ENCODE results near the gene BTNL8. TPM values are rescaled to one million over a fixed set of nuclear protein-coding genes. Genes with fewer than 3 reads are reported as not detected.
A peak's percentile ranks its signal among the peaks of the same experiment; 100 is the strongest.

Gene BTNL8
- total and polyA plus RNA-seq, 2 donors = 0.10 TPM; not detected in 1

DNA sequence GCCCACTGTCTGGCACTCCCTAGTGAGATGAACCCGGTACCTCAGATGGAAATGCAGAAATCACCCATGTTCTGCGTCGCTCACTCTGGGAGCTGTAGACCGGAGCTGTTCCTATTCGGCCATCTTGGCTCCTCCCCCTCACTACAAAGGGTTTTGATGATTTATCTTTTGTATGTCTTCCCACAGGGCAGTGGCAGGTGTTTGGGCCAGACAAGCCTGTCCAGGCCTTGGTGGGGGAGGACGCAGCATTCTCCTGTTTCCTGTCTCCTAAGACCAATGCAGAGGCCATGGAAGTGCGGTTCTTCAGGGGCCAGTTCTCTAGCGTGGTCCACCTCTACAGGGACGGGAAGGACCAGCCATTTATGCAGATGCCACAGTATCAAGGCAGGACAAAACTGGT is 9.4 kb downstream of the BTNL8 start:
- Histone ChIP-seq H3K36me3 (ENCODE audit: insufficient read depth) (no peaks in the 10 kb centered on the region), H3K27ac (ENCODE audit: low read depth) (no peak overlapping the region), H3K4me3 (ENCODE audit: low read depth, low read length) (no peak overlapping the region), H3K4me1 (ENCODE audit: insufficient read depth) (no peaks in the 10 kb centered on the region)
- no peak for DNase-seq (ENCODE audit: extremely low spot score)
- WGBS = 86% methylated on average over 9 of the region's 9 CpGs

DNA sequence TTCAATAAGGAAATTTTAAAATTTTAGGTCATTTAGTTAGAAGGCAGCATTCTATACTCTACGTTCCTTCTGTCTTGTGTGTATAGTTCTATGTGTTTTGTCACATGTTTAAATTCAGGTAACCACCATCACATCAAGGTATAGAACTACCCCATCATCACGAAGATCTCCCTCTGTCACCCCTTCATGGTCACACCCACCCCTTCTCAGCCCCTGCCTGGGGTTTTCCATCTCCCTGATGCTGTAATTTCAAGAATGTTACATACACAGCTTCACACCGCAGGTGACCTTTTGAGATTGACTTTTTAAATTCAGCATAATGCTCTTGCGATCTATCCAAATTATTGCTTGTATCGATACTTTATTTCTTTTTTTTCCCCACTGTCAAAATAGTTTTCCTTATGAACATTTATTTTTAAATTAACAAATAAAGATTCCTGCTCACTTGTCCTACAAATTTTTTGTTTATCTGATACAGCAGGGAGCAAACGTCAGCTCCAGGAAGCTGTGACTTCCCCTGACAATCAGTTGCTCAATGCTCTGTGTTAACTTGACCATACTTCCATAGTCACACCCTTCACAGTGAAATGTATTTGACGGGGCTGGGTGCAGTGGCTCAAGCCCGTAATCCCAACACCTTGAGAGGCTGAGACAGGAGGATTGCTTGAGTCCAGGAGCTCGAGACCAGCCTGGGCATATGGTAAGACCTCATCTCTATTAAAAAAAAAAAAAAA is 10.2 kb downstream of the BTNL8 start:
- 69% methylated on average over 9 of the region's 9 CpGs for WGBS

DNA sequence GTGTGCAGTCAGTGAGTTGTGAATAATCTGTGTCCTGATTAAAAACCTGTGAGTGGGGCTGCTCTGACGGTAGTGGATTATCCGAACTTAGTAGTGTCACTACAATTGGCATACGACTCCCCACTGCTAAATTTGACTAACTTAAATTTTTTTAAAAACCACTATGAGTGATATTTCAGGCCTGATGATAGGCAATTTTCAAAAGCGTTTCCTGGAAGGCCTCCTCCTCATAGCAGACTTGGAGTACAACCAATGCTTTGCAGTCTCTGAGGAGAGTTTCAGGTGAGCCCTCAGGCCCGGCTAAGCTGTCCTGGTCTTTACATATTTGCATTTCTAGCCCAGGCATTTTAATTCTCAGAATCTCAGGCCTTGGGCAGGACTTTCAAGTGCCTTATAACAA is 10.8 kb downstream of the BTNL8 start:
- no peak for DNase-seq (ENCODE audit: extremely low spot score)
- no peak overlapping the region for H3K27ac ChIP-seq (ENCODE audit: low read depth)
- WGBS = 64% methylated on average over 5 of the region's 5 CpGs
- no peak overlapping the region for H3K4me3 ChIP-seq (ENCODE audit: low read depth, low read length)
- H3K4me1 ChIP-seq (ENCODE audit: insufficient read depth) = no peaks in the 10 kb centered on the region
- no peaks in the 10 kb centered on the region for H3K36me3 ChIP-seq (ENCODE audit: insufficient read depth)

More for the DNA sequence above, 10.2 kb downstream of the BTNL8 start:
- DNase-seq (ENCODE audit: extremely low spot score) = no peak
- H3K4me1 ChIP-seq (ENCODE audit: insufficient read depth) = no peaks in the 10 kb centered on the region
- H3K4me3 ChIP-seq (ENCODE audit: low read depth, low read length) = no peak overlapping the region
- H3K36me3 ChIP-seq (ENCODE audit: insufficient read depth) = no peaks in the 10 kb centered on the region
- H3K27ac ChIP-seq (ENCODE audit: low read depth) = no peak overlapping the region

DNA sequence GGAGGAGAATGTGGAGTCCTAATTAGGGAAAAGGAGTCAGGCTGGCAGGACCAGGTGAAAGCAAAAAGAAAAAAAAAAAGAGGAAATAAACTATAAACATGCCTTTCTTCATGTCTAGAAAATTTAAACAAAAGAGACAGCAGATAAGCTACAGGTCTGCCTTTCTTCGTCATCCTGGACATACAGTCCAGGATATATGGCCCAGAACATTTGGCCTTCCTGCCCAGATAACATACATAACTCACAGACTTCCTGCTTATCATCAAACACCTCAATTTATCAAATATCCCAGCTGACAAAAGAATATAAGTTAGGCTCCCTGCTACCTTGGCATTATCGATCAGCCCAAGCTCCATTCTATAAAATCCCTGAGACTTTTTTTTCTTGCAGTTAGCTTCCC is 11.2 kb downstream of the BTNL8 start:
- Histone ChIP-seq H3K27ac (ENCODE audit: low read depth) (no peak overlapping the region), H3K4me1 (ENCODE audit: insufficient read depth) (no peaks in the 10 kb centered on the region), H3K36me3 (ENCODE audit: insufficient read depth) (no peaks in the 10 kb centered on the region), H3K4me3 (ENCODE audit: low read depth, low read length) (no peak overlapping the region)
- DNase-seq (ENCODE audit: extremely low spot score) = no peak
- 35% methylated on average over 2 of the region's 2 CpGs for WGBS

DNA sequence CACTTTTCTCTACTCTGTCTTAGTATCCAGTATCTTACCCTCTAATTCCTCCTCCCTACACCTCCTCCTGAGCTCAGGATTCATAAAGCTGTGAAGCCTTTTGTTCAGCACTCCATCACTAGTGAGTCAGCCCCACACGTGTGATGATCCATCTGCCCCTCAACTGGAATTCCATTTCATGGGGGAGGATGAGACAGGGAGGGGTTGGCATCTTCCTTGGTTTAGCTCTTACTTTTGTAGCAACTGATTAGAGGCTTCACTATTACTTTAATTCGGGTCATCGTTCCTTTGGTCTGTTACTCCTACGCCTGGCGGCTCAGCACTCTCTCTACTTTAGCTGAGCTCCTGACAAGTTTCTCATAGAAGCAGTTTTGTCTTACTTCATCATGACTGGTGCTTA is 11.8 kb downstream of the BTNL8 start:
- no peaks in the 10 kb centered on the region for H3K4me1 ChIP-seq (ENCODE audit: insufficient read depth)
- no peak overlapping the region for H3K27ac ChIP-seq (ENCODE audit: low read depth)
- 76% methylated on average over 5 of the region's 5 CpGs for WGBS
- no peaks in the 10 kb centered on the region for H3K36me3 ChIP-seq (ENCODE audit: insufficient read depth)
- H3K4me3 ChIP-seq (ENCODE audit: low read depth, low read length) = no peak overlapping the region
- DNase-seq (ENCODE audit: extremely low spot score) = no peak

DNA sequence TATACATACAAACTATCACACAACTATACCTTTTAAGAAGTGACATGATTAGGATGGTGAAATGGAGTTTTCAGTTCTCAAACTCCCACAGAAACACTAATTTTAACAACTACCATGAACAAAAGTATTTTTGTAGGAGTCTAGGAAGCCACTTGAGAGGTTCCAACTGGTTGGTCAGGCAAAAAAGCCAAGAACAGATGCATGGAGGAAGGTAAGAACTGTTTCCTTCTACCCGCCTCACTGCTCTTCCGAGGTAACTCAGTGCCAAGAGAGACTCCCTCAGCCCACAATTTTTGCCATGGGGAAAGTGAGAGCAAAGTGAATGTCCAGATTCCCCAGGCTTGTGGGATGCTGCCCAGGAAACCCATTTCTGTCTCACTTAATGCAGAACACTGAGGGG is 15.7 kb downstream of the BTNL8 start:
- 81% methylated on average over 2 of the region's 2 CpGs for WGBS
- no peaks in the 10 kb centered on the region for H3K4me1 ChIP-seq (ENCODE audit: insufficient read depth)

DNA sequence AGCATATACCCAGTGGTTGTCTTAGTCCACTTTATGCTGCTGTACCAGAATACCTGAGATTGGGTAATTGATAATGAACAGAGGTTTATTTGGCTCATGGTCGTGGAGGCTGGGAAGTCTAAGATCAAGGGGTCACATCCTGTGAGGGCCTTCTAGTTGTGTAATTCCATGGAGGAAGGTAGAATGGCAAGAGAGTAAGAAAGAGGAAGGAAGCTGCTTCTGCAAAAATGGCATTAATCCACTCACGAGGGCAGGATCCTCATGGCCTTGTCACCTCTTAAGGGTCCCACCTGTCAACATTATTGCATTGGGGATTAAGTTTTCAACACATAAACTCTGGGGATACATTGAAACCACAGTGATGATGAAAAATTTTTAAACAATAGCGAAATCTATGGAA is 17.0 kb downstream of the BTNL8 start:
- H3K4me1 ChIP-seq (ENCODE audit: insufficient read depth) = no peaks in the 10 kb centered on the region
- DNase-seq (ENCODE audit: extremely low spot score) = no peak
- no peaks in the 10 kb centered on the region for H3K36me3 ChIP-seq (ENCODE audit: insufficient read depth)
- H3K4me3 ChIP-seq (ENCODE audit: low read depth, low read length) = no peak overlapping the region
- no peak overlapping the region for H3K27ac ChIP-seq (ENCODE audit: low read depth)
- WGBS = 38% methylated on average over 3 of the region's 3 CpGs

More for the DNA sequence above, 15.7 kb downstream of the BTNL8 start:
- Histone ChIP-seq H3K27ac (ENCODE audit: low read depth) (no peak overlapping the region), H3K36me3 (ENCODE audit: insufficient read depth) (no peaks in the 10 kb centered on the region), H3K4me3 (ENCODE audit: low read depth, low read length) (no peak overlapping the region)
- no peak for DNase-seq (ENCODE audit: extremely low spot score)

DNA sequence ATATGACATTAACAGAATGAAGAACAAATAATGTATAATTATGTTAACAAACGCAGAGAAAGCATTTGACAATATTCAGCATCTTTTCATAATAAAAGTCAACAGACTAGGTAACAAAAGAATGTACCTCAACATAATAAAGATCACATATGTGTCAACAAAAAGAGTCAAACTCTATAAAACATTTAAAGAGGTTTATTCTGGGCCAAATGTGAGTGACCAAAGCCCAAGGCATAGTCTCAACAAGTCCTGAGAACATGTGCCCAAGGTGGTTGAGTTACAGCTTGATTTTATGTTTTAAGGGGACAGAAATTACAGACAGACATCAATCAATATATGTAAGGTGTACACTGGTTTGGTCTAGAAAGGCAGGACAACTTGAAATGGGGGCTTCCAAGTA is 19.4 kb downstream of the BTNL8 start:
- H3K27ac ChIP-seq (ENCODE audit: low read depth) = peak overlapping the region; percentile 10
- 73% methylated on average over 1 of the region's 1 CpG for WGBS

DNA sequence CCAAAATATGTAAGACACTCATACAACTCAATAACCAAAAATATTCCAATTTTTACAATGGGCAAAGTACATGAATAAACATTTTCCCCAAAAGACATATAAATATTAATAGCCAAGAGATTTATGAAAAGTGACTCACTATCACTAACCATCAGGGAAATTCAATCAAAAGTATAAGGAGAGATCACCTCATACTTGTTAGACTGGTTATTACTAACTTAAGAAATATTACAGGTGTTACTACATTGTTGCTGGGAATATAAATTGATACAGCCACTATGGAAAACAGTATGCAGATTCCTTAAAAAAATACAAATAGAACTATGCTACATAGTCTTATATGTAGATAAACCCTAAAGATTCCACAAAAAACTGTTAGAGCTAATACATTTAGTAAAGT is 21.8 kb downstream of the BTNL8 start:
- Histone ChIP-seq H3K4me1 (ENCODE audit: insufficient read depth) (no peaks in the 10 kb centered on the region), H3K36me3 (ENCODE audit: insufficient read depth) (no peaks in the 10 kb centered on the region), H3K27ac (ENCODE audit: low read depth) (no peak overlapping the region), H3K4me3 (ENCODE audit: low read depth, low read length) (no peak overlapping the region)
- DNase-seq (ENCODE audit: extremely low spot score) = no peak

More for the DNA sequence above, 19.4 kb downstream of the BTNL8 start:
- H3K36me3 ChIP-seq (ENCODE audit: insufficient read depth) = no peaks in the 10 kb centered on the region
- no peak for DNase-seq (ENCODE audit: extremely low spot score)
- H3K4me3 ChIP-seq (ENCODE audit: low read depth, low read length) = no peak overlapping the region
- H3K4me1 ChIP-seq (ENCODE audit: insufficient read depth) = no peaks in the 10 kb centered on the region

DNA sequence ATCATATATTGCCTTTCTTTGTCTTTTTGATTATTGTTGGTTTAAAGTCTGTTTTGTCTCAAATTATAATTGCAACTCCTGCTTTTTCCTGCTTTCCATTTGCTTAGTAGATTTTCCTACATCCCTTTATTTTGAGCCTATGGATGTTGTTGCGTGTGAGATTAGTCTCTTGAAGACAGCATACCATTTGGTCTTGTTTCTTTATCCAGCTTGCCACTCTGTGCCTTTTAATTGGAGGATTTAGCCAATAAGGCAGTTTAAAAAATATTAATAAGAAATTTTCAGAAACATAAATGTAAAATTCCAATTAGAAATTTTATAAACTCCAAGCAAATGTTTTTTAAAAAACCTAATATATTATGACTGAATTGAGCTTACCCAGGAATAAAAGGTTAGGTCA is 24.0 kb downstream of the BTNL8 start:
- no peak overlapping the region for H3K27ac ChIP-seq (ENCODE audit: low read depth)
- H3K36me3 ChIP-seq (ENCODE audit: insufficient read depth) = no peaks in the 10 kb centered on the region
- no peak overlapping the region for H3K4me3 ChIP-seq (ENCODE audit: low read depth, low read length)
- 76% methylated on average over 1 of the region's 1 CpG for WGBS
- no peaks in the 10 kb centered on the region for H3K4me1 ChIP-seq (ENCODE audit: insufficient read depth)
- no peak for DNase-seq (ENCODE audit: extremely low spot score)

DNA sequence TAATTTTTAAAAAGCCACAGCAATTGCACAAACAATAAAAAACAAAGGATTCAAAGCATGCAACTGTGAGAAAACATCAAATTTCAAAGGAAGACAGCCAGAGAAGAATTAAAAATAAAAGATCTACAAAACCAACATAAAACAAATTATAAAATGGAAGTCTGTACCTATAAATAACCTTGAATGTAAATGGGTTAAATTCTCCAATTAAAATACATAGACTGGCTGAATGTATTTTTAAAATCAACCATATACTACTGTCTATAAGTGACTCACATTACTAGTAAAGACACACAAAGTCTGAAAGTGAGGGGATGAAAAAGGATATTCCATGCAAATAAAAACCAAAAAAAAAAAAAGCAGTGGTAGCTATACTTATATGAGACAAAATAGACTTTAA is 33.7 kb downstream of the BTNL8 start:
- Histone ChIP-seq H3K4me1 (ENCODE audit: insufficient read depth) (no peaks in the 10 kb centered on the region), H3K36me3 (ENCODE audit: insufficient read depth) (no peaks in the 10 kb centered on the region), H3K27ac (ENCODE audit: low read depth) (no peak overlapping the region), H3K4me3 (ENCODE audit: low read depth, low read length) (no peak overlapping the region)
- no peak for DNase-seq (ENCODE audit: extremely low spot score)

DNA sequence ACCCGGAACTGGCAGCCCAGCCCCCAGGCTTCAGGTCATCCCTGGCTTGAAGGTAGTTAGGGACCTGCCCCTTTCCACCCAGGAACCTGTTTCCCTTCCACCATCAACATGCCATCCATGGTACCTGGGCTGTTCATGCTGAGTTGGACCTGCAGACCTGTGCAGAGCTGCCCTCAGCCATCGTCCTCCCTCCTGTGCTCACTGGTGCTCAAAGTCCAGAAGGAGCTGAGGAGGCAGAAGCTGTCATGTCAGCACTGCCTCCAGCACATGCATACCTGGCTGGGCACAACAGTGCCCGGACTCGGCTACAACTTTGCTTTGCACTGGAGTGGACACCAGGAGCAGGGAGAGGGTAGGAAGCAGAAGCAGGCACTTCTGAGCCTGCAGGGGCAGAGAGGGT is 36.2 kb downstream of the BTNL8 start:
- H3K36me3 ChIP-seq (ENCODE audit: insufficient read depth) = no peaks in the 10 kb centered on the region
- 60% methylated on average over 4 of the region's 4 CpGs for WGBS
- H3K4me1 ChIP-seq (ENCODE audit: insufficient read depth) = no peaks in the 10 kb centered on the region
- H3K4me3 ChIP-seq (ENCODE audit: low read depth, low read length) = no peak overlapping the region
- no peak overlapping the region for H3K27ac ChIP-seq (ENCODE audit: low read depth)
- DNase-seq (ENCODE audit: extremely low spot score) = no peak

DNA sequence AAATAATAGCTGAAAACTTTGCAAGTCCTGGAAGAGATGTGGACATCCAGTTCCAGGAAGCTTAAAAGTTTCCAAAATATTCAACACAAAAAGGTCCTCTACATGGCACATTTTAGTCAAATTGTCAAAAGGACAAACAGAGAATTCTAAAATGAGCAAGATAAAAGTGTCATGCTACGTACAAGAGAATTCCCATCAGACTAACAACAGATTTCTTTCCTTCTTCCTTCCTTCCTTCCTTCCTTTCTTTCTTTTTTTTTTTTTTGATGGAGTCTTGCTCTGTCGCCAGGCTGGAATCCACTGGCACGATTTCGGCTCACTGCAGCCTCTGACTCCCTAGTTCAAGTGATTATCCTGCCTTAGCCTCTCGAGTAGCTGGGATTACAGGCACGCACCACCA is 39.3 kb downstream of the BTNL8 start:
- DNase-seq (ENCODE audit: extremely low spot score) = no peak
- 71% methylated on average over 6 of the region's 6 CpGs for WGBS
- Histone ChIP-seq H3K4me1 (ENCODE audit: insufficient read depth) (no peaks in the 10 kb centered on the region), H3K36me3 (ENCODE audit: insufficient read depth) (no peaks in the 10 kb centered on the region), H3K27ac (ENCODE audit: low read depth) (no peak overlapping the region), H3K4me3 (ENCODE audit: low read depth, low read length) (no peak overlapping the region)

DNA sequence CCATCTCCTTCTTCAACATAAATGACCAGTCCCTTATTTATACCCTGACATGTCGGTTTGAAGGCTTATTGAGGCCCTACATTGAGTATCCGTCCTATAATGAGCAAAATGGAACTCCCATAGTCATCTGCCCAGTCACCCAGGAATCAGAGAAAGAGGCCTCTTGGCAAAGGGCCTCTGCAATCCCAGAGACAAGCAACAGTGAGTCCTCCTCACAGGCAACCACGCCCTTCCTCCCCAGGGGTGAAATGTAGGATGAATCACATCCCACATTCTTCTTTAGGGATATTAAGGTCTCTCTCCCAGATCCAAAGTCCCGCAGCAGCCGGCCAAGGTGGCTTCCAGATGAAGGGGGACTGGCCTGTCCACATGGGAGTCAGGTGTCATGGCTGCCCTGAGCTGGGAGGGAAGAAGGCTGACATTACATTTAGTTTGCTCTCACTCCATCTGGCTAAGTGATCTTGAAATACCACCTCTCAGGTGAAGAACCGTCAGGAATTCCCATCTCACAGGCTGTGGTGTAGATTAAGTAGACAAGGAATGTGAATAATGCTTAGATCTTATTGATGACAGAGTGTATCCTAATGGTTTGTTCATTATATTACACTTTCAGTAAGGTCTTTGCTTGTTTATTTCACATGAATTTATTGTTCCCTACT is 51.5 kb downstream of the BTNL8 start:
- WGBS = 73% methylated on average over 6 of the region's 6 CpGs
- Histone ChIP-seq H3K36me3 (ENCODE audit: insufficient read depth) (no peaks in the 10 kb centered on the region), H3K27ac (ENCODE audit: low read depth) (no peak overlapping the region), H3K4me3 (ENCODE audit: low read depth, low read length) (no peak overlapping the region), H3K4me1 (ENCODE audit: insufficient read depth) (no peaks in the 10 kb centered on the region)
- no peak for DNase-seq (ENCODE audit: extremely low spot score)

All from urinary bladder (tissue), 4 donors.